Measurements from ENCODE around the gene ADGRA1.

- TF ChIP-seq CTCF (IDR thresholded peaks at IDR 0.05; ENCODE audit: insufficient read depth, low read length, poor library complexity, severe bottlenecking) = no peak
- TF ChIP-seq EZH2phosphoT487 (conservative IDR thresholded peaks at IDR 0.05; ENCODE audit: low read length) = no peak
Measured at GRCh38 chr10:133097961-133098360, 10.2 kb downstream of the ADGRA1 start.
